ENCODE data around the gene UPF2.

Gene UPF2

DNA sequence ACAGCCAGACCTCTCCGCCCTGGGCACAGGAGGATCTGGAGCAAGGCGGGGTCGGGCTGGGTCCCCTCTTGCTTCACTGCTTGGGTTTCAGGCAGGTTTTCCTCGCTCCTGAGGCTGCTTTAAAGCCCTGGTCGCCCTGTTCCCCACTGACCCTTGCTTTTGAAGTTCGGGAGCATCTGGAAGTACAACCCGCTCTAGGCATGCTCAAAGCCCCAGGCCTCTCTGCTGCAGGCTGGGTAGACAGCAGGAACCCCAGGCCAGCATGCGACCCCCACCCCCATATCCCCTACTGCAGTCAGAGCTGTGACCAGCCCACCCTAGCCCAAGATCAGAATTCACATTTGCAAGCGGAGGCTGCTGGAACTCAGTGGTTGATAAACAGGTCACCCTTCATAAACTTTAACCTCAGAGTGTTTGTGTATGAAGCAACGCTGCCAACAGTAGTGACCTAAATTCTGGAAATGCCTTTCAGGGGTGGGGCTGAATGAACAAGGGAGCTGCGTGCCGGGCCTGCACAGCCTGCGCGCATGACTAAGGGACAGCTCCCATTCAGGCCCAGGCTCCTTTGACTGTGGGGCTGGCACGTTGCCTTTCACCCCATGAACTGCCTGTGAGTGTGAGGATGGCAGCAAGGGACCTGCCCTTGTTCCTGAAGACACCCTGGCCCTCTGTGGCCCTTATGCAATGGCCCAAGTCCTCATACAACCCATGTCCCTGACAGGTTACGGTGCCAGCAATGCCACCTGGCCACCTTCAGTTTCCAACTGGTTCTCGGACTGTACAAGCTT is 166.9 kb downstream of the UPF2 start:
- no peak for DNase-seq (ENCODE audit: low read depth)
- no peak overlapping the region for H3K4me3 ChIP-seq (ENCODE audit: low read depth, low read length)

DNA sequence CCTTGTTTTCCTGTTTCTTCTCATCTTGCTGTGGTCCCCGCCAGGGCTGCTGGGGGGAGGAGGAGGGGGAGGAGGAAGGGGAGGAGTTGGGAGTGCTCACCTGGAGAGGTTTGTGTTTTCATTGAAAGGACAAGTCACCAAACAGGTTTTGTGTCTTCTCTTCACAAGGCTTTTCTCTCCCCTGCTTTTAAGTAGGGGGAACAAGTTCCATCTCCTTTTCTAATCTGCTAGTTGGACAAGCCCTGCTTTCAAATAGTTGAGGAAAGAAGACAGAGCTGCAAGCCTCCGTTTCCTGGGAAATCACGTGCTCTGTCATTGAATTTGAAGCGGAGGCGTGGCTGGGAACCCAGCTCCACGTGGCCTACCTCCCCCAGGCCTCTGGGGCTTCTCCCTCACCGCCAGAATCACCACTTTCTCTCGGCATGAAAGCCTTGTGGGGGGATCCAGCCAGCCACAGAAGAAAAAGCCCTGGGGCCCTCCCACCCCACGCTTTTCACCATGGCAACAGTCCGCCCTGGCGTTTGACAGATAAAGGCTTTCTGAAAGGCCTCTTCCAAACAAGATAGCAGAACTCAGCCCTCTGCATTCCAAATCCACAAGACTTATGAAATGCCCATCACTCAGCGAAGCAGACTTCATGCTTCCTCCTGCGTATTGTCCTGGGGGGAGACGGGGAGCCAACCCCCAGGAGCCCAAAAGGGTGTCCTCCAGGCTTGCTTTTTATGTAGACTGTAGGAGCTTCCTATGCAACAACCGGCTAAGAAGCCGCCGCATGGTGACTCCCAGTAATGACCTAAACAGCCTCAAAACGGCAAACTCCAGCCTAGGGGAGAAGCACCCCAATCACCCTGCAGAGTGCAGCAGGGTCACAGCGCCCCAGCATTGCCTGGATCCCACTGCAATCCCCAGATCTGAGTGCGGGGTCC is 167.8 kb downstream of the UPF2 start:
- H3K4me3 ChIP-seq (ENCODE audit: low read depth, low read length) = no peak overlapping the region
- DNase-seq (ENCODE audit: low read depth) = no peak
- TF ChIP-seq, protein P1, sequence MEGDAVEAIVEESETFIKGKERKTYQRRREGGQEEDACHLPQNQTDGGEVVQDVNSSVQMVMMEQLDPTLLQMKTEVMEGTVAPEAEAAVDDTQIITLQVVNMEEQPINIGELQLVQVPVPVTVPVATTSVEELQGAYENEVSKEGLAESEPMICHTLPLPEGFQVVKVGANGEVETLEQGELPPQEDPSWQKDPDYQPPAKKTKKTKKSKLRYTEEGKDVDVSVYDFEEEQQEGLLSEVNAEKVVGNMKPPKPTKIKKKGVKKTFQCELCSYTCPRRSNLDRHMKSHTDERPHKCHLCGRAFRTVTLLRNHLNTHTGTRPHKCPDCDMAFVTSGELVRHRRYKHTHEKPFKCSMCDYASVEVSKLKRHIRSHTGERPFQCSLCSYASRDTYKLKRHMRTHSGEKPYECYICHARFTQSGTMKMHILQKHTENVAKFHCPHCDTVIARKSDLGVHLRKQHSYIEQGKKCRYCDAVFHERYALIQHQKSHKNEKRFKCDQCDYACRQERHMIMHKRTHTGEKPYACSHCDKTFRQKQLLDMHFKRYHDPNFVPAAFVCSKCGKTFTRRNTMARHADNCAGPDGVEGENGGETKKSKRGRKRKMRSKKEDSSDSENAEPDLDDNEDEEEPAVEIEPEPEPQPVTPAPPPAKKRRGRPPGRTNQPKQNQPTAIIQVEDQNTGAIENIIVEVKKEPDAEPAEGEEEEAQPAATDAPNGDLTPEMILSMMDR (IDR thresholded peaks at IDR 0.05; ENCODE audit: low read depth, low read length, missing control alignments) = no peak

More for the DNA sequence above, 166.9 kb downstream of the UPF2 start:
- TF ChIP-seq, protein P1 (IDR thresholded peaks at IDR 0.05; ENCODE audit: low read depth, low read length, missing control alignments) = no peak

DNA sequence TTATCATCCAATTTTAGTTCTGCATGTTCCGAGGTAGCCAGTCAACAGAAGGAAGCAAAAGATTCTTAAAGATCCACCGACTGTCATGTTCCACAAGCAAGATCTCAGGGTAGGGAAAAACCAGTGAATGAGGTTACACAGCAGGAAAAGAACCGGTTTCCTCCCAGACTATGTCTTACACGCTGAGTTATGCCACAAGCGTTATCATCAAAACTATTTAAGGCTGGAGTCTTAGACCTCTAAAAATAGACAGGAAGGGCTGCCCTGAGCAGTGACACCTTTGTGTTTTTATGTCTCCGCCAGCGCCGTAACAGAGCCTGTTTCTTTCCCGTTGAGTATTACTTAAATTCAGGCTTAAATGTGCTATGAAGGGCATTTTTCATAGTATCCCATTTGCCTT is 171.1 kb downstream of the UPF2 start:
- H3K4me3 ChIP-seq (ENCODE audit: low read depth, low read length) = no peak overlapping the region
- no peak for DNase-seq (ENCODE audit: low read depth)
- TF ChIP-seq, protein P1 (IDR thresholded peaks at IDR 0.05; ENCODE audit: low read depth, low read length, missing control alignments) = no peak

DNA sequence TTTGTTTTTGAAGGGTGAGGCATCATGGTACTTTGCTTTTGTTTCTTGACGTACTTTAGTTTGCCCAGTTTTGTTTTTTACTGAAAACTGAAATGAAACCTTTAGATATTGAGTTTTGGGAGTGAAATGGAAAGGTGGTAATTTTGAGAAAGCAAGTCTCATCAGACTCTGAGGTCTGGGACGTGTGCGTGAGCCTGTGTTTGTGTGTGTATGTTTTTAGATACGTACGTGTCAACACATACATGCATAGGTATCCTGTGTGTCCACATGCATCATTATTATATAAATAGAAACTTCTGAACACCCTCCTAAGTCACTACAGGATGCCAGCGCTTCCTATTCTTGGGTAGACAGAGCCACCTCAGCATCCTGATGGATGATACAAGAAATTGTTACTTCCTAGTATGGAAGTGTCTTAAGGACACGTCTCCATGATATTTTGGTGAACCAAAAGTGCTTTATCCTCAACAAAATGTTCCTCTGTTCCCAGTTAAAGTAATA is 171.7 kb downstream of the UPF2 start:
- TF ChIP-seq, protein P1 (IDR thresholded peaks at IDR 0.05; ENCODE audit: low read depth, low read length, missing control alignments) = no peak
- DNase-seq (ENCODE audit: low read depth) = no peak
- no peak overlapping the region for H3K4me3 ChIP-seq (ENCODE audit: low read depth, low read length)

DNA sequence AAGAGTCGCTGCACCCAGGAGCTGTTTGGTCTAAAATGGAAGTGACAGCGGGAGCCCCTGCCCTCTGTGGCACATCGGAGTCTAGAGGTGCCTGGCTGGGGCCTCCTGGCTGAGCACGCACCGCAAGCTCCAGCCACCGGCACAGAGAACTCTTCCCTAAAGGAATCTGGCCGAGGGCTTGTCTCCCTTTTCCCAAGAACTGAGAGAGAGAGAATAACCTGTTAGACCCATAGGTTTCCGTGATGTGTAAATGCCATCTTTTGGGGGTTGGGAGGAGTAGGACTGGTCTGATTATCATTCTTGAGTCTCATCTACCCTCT is 172.2 kb downstream of the UPF2 start:
- TF ChIP-seq, protein P1 (IDR thresholded peaks at IDR 0.05; ENCODE audit: low read depth, low read length, missing control alignments) = no peak
- DNase-seq (ENCODE audit: low read depth) = no peak
- no peak overlapping the region for H3K4me3 ChIP-seq (ENCODE audit: low read depth, low read length)
